GM19395 (cell line): Measurements from ENCODE around the gene ADAMTS20.
"Not testable (repeated sequence)": the region's sequence is repeated elsewhere in the genome, so short reads cannot be mapped to it uniquely, and the experiment has no call there.

Experiments used
- ATAC-seq: cut with Tn5 transposase; IDR thresholded peaks from one replicate; pipeline ENCODE4 v1.9.1; 2021; ENCODE audit warnings: mild to moderate bottlenecking, moderate library complexity; ENCODE audit not compliant: unreplicated experiment

The ADAMTS20 gene, protein sequence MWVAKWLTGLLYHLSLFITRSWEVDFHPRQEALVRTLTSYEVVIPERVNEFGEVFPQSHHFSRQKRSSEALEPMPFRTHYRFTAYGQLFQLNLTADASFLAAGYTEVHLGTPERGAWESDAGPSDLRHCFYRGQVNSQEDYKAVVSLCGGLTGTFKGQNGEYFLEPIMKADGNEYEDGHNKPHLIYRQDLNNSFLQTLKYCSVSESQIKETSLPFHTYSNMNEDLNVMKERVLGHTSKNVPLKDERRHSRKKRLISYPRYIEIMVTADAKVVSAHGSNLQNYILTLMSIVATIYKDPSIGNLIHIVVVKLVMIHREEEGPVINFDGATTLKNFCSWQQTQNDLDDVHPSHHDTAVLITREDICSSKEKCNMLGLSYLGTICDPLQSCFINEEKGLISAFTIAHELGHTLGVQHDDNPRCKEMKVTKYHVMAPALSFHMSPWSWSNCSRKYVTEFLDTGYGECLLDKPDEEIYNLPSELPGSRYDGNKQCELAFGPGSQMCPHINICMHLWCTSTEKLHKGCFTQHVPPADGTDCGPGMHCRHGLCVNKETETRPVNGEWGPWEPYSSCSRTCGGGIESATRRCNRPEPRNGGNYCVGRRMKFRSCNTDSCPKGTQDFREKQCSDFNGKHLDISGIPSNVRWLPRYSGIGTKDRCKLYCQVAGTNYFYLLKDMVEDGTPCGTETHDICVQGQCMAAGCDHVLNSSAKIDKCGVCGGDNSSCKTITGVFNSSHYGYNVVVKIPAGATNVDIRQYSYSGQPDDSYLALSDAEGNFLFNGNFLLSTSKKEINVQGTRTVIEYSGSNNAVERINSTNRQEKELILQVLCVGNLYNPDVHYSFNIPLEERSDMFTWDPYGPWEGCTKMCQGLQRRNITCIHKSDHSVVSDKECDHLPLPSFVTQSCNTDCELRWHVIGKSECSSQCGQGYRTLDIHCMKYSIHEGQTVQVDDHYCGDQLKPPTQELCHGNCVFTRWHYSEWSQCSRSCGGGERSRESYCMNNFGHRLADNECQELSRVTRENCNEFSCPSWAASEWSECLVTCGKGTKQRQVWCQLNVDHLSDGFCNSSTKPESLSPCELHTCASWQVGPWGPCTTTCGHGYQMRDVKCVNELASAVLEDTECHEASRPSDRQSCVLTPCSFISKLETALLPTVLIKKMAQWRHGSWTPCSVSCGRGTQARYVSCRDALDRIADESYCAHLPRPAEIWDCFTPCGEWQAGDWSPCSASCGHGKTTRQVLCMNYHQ (N-terminal part only)

DNA sequence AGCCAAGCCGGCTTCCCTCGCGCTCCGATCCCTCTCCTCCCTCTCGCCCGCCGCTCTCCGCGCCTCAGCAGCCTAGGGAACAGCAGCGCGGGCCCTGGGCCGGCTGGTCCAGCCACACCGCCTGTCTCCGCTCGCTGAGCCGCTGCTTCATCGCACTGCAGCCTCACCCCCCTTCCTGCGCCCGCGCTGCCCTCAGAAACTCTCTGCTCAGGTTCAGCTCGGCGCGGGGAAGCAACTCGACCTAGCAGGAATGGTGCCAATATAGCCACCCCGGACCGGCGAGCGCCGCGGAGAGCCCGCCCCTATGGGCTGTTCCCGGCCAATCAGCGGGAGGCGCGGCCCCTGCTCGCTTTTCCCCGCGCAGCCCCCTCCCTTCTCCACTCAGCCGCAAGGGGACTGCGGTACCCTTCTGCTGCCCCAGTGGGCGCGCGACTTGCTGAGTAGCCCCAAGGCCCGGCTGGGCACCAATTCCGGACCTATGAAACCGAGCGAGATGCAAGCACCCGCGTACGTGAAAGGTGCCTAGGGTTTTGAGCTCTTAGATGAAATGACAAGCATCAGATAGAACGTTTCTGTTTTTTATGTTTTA is at the start of gene ADAMTS20:
ADAMTS20 (minus strand) TSS at position 233 of the 589 bp plus-strand sequence. CDS start 282 bp downstream, outside the sequence.
- ATAC-seq = no peak

DNA sequence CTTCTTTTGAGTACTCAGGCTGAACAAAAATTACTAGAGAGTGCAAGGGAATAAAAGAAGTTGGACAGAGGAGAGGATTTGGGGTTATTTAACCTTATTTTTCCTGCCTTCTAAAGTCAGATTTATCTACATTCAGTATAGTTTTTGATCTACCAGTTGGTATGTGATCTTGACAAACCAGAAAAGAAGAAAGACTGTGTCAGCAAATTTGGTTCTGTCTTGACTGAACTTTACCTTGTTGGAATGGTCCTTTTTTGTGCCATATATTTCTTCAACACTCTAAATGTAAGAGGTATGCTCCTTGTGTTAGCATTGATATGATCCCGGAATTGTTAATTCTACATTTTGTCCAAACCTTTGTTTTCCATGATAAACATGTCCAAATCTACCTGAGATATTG is 47.7 kb upstream of the ADAMTS20 start:
- no peak for ATAC-seq

- no peak for ATAC-seq
Measured at GRCh38 chr12:43599066-43599465, 47.1 kb upstream of the ADAMTS20 start.

GRCh38 chr12:43590307-43590706 is 38.3 kb upstream of the ADAMTS20 start:
- no peak for ATAC-seq

- no peak for ATAC-seq
Measured at GRCh38 chr12:43586646-43587245, 34.7 kb upstream of the ADAMTS20 start.

GRCh38 chr12:43585676-43586075 is 33.7 kb upstream of the ADAMTS20 start:
- no peak for ATAC-seq

DNA sequence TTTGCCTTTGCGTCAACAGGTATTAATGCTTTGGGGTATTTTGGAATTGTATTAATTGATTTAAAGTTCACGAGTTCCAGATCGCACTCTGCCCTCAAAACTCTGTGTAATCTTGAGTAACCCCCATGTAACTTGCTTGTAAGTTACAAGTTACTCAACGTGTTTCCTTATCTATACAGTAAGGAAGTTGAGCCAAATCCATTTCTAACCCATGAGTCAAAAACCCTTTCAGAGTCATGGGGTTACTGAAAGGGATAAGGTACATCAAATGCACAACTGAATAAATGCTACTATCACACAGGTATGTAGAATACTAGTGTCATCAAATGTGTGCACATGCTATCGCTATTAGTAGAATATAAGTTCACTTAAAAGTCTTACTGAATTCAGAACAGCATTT is 28.6 kb upstream of the ADAMTS20 start:
- ATAC-seq = no peak

DNA sequence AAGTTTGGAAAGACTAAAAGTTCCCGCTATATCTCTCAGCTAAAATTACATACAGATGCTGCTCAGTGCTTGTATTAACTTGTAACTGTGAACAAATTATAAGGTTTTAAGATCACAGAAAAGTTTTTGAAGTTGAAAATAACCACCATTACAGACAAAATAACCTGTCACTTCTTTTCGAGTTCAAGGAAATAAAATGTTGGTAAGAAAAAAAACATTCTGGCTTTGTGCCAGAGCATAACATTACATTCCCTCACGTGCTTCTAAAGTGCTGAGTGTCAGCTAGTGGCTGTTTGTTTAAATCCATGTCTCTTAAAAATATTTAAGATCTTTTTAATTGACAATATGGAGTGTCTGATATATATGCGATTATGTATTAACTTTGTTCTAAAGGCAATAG is 27.2 kb upstream of the ADAMTS20 start:
- no peak for ATAC-seq

GRCh38 chr12:43578782-43579181 is 26.8 kb upstream of the ADAMTS20 start:
- no peak for ATAC-seq

DNA sequence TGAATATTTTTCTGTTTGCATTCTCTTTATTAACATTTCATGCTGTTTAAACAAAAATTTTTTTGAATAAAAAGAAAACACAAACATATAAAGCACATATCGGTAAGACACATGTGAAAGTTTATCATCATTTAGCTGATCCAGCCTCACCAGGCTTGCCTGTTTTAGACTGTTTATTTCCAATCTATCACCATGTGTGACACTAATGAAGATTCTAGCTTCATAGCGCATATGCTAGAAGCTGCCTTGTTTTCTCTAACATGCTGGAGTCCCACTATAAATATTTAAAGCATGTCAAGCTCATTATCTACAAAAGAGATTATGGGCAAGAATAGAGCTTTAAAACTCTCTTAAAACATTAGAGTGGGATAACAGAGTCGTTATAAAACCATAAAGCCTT is 25.4 kb upstream of the ADAMTS20 start:
- ATAC-seq = no peak

GRCh38 chr12:43576162-43576561 is 24.2 kb upstream of the ADAMTS20 start:
- no peak for ATAC-seq

DNA sequence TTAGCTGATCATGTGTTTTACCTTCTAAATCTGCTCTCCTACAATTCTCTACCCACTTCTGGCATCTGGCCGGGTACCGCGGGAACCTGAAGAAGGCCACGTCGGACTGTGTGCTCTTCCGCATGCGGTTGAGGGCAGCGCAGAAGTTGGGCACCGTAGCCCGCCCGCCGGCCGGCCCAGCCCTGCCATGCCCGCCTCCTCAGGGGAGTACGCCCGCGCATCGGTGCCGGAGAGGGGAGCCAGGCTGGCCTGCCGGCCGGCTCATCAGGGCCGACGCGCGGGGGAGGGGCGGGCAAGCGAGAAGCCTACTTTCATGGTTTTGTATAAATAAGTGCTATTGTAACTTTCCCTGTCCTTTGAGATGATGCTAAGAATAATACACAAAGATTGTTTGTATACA is 19.9 kb upstream of the ADAMTS20 start:
- ATAC-seq = no peak

DNA sequence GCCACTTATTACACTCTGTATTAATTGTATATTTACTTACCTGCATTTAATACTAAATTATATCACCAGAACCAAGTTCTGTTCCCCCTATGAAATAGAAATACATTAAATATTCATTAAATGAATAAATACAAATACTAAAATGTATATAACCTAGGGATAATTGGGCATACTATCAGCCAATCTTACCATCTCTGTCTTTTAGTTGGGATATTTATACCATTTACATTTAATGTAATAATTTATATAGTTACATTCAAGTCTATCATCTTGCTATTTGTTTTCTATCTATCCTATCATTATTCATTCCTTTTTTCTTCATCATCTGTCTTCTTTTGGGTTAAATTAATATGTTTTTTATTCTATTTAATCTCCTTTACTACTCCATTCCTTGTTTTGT is 4.1 kb upstream of the ADAMTS20 start:
- no peak for ATAC-seq

DNA sequence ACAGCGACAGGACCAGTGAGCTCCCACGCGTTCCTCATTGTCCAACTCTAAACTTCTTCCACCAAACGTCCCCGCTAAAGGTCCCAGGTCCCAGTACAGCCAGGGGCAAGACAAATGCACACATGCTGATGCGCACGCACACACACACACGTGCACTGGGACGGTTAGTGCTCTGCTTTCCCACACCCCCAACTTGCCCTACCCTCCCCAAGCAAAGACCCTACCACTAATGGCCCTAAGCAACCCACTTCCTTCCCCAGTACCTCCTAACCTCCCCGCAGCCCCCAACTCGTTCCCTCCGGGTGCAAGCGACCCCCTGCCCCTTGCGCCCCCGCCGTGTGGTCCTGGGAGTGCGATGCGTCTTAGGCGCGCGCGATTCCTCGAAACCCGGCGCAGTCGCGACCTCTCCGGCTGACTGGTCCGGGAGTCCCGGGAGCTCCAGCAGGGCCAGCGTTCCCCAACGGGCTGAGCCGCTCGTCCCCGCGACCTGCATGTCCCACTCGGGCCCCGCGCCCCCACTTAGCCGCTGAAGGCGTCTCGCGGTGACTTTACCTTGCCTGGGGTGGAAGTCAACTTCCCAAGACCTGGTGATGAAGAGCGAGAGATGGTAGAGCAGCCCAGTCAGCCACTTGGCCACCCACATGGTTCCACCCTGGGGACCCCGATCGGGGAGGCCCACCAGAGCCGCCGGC is 578 bp downstream of the ADAMTS20 start:
- ATAC-seq = no peak

GRCh38 chr12:43550831-43551271 is 1.2 kb downstream of the ADAMTS20 start:
- ATAC-seq = no peak

- no peak for ATAC-seq
Measured at GRCh38 chr12:43544703-43545102, 7.3 kb downstream of the ADAMTS20 start.

- no peak for ATAC-seq
Measured at GRCh38 chr12:43540470-43540869, 11.5 kb downstream of the ADAMTS20 start.

- ATAC-seq = not testable (repeated sequence)
Measured at GRCh38 chr12:43537675-43538074, 14.3 kb downstream of the ADAMTS20 start.

DNA sequence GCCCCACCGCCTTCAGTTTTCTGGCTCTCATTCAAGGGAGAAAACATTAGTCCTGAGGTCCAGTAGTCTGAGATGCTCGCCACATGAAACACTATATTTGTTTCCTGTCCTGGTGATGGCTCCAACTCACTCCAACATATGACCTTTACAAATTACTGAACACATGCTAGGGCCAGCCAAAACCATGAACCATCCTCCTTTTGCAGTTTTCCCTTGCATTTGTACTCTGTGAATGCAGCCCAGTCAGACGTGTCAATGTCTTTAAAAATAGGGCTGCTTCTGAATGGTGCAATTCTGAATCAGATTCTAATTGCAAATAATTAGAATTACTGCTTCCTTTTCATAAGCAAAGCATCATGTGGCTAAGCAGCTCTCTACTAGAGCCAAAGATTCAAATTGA is 36.0 kb downstream of the ADAMTS20 start:
- ATAC-seq = no peak

- ATAC-seq = no peak
Measured at GRCh38 chr12:43501703-43502102, 50.3 kb downstream of the ADAMTS20 start.
